Neuron (in vitro differentiated cells): Measurements from ENCODE around the gene ACIN1.

Experiments
- H2AFZ ChIP-seq: one replicate; pipeline ENCODE4 v1.6.1; 2013; ENCODE audit warnings: low read depth, mild to moderate bottlenecking, inconsistent platforms, low read length, moderate library complexity
- H3K27me3 ChIP-seq: one replicate; pipeline ENCODE4 v1.6.1; 2013; ENCODE audit warnings: low read length; ENCODE audit not compliant: insufficient read depth
- H3K36me3 ChIP-seq: one replicate; pipeline ENCODE4 v1.6.1; 2013; ENCODE audit warnings: low read length; ENCODE audit not compliant: insufficient read depth
- H3K4me1 ChIP-seq: one replicate; pipeline ENCODE4 v1.6.1; 2013; ENCODE audit warnings: low read length; ENCODE audit not compliant: insufficient read depth
- H3K4me3 ChIP-seq: 2 replicates; pipeline ENCODE4 v1.5.1; 2013; ENCODE audit warnings: mild to moderate bottlenecking, low read length, moderate library complexity
- H3K9me3 ChIP-seq: one replicate; pipeline ENCODE4 v1.6.1; 2013; ENCODE audit warnings: low read length

Gene ACIN1

GRCh38 chr14:23077962-23078361 is 17.0 kb downstream of the ACIN1 start:
- peaks cover 78% of the 10 kb centered on the region for H3K36me3 ChIP-seq
- H3K4me3 ChIP-seq = no peak overlapping the region
- H2AFZ ChIP-seq = no peak overlapping the region
- H3K4me1 ChIP-seq = no peaks in the 10 kb centered on the region
- H3K27me3 ChIP-seq = no peaks in the 10 kb centered on the region
- H3K9me3 ChIP-seq = no peaks in the 10 kb centered on the region

- H3K9me3 ChIP-seq = no peaks in the 10 kb centered on the region
- H3K4me3 ChIP-seq = no peak overlapping the region
- peaks cover 5% of the 10 kb centered on the region for H3K4me1 ChIP-seq
- H3K36me3 ChIP-seq = peaks cover 81% of the 10 kb centered on the region
- H2AFZ ChIP-seq = no peak overlapping the region
- no peaks in the 10 kb centered on the region for H3K27me3 ChIP-seq
Observed at GRCh38 chr14:23076785-23077408, 18.0 kb downstream of the ACIN1 start.

DNA sequence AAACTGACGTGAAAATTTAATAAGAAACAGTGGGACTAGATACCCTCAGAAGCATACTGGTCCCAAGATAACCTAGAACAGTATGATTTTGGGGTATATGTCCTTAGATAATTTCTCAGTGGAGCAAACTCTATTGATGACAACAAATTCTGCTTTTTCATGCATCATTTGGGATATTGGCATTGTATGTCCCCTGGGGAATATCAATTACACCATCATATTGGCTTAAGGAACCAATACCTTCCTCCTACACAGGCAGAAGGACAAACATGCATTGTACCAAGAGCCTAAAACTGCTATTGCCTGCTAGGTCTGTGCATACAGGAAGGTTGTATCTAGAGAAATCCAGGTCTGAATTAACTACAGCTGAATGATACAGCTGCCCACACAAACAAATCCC is 20.0 kb downstream of the ACIN1 start:
- Histone ChIP-seq H3K36me3 (peaks cover 61% of the 10 kb centered on the region), H3K9me3 (no peaks in the 10 kb centered on the region), H3K4me1 (peaks cover 15% of the 10 kb centered on the region), H2AFZ (no peak overlapping the region), H3K27me3 (no peaks in the 10 kb centered on the region), H3K4me3 (no peak overlapping the region)

DNA sequence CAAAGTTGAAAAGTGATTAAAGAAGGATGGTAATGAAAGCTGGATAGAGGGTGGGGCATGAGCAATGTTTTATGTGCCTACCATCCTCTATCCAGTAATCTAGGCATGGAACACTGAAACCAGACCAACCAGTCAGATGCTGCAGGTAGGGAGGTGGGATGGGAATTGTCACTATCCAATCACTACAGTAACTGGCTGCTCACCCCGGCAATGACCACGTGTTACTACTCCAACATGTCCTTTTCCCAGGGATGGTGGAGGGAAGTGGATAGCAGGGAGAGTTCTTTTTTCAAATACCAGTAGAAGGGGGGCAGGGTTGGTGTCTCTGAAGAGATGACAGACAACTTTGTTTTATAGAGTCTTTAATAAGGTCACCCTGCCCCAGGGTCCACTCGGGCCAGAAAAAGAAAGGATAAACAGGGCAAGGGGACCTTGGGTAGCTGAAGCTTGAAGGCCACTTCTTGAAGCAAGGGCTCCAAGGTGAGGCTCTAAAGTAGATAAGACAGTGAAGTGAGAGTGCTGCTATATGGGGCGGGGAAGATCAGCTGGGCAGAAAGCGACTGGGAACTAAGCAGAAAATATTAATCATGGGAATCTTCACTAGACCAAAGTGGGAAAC is 22.9 kb downstream of the ACIN1 start:
- H3K27me3 ChIP-seq = no peaks in the 10 kb centered on the region
- H3K9me3 ChIP-seq = no peaks in the 10 kb centered on the region
- no peak overlapping the region for H2AFZ ChIP-seq
- H3K4me3 ChIP-seq = peak overlapping the region; percentile 93
- H3K36me3 ChIP-seq = peaks cover 55% of the 10 kb centered on the region
- H3K4me1 ChIP-seq = peaks cover 35% of the 10 kb centered on the region

DNA sequence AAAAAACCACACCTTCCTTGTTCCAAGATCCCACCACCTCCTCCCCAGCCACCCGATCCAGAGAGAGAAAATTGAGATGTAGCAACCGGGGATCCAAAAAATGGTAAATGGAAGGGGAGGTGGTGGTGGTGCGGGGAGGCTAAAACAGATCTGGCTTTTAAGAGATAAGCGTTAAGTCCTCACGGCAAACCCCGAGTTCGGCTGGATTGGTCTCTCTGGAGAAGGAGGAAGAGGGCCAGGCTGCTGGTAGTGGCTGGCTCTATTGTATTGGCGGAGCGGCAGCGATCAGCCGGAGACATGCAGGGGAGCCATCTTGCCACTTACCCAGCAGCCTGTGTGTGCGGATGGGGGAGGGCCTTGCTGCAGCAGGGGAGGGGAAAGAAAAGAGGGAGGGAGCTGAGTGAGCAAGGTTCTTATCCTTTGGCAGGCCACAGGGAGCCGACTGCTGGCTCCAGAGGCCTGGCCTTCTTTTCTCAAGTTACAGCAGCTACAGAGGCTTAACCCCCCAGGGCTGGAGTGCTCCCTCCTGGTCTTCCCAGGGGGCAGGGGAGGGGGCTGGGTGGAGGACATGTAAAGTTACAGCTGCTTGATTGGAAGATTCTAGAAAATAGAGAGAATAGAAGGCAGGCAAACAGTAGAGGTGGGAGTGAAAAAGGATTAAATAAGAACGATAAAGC is 23.6 kb downstream of the ACIN1 start:
- H2AFZ ChIP-seq = no peak overlapping the region
- no peaks in the 10 kb centered on the region for H3K9me3 ChIP-seq
- peaks cover 55% of the 10 kb centered on the region for H3K36me3 ChIP-seq
- H3K27me3 ChIP-seq = no peaks in the 10 kb centered on the region
- H3K4me1 ChIP-seq = peaks cover 35% of the 10 kb centered on the region
- peak overlapping the region; percentile 93 for H3K4me3 ChIP-seq

DNA sequence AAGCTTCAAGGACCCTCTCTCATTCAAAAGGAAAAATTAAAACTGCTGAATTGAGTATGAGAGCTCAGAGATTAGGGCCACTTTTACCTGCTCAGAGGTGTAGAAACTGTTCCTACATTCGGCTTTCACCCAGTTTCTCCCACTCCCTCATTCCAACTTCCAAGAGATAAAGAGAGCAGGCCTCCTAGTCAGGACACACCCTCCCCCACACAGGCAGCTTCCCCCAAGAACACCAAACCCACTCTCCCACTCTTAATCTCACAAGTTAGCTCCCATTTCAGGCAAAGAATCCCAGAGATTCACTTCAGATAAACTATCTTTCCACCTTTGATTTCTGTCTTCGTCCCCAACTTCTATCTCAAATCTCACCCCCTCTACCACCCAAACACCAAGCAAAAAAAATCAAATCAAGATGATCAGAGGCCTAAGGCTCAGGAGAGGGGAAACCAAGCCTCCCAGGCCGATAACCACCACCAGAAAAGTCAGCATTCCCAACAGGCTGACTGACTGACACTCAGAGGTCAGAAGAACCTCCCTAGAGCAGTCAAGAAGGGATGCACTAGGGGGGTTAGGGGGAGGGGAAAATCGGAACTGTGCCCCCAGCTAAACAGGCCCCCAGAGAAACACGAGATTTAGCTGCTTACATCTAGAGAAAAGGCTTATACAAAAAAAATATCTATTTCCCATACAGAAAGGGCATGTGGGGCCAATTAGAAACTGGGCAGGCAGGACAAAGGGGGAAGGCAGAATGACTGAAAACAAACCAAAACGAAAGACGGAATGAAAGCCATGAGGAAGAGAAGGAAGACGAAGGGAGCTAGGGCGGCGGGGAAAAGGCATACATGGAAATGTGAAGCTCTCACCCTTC is 24.4 kb downstream of the ACIN1 start:
- peak overlapping the region; percentile 93 for H3K4me3 ChIP-seq
- no peak overlapping the region for H2AFZ ChIP-seq
- peaks cover 35% of the 10 kb centered on the region for H3K4me1 ChIP-seq
- H3K27me3 ChIP-seq = no peaks in the 10 kb centered on the region
- peaks cover 56% of the 10 kb centered on the region for H3K36me3 ChIP-seq
- no peaks in the 10 kb centered on the region for H3K9me3 ChIP-seq

DNA sequence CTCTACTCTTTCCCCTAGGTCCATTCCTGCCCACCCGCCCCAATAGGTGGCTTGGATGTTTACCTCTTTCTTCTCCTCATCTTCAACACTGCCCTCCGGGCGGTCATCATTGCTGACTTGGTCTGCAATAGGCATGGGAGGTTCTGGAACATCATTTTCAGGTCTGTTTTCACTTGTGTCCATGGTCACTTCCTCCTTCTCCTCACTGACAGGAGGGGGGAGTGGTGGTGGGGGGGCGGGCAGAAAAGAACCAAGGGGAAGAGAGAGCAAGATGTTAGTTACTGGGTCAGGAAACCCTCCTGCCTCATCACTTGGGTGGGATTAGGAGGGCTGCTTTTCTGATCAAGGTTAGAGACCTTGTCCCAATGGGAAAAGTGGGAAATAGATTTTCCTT is 25.5 kb downstream of the ACIN1 start:
- no peaks in the 10 kb centered on the region for H3K27me3 ChIP-seq
- no peaks in the 10 kb centered on the region for H3K9me3 ChIP-seq
- peak overlapping the region; percentile 21 for H3K4me3 ChIP-seq
- peaks cover 55% of the 10 kb centered on the region for H3K36me3 ChIP-seq
- peaks cover 35% of the 10 kb centered on the region for H3K4me1 ChIP-seq
- H2AFZ ChIP-seq = no peak overlapping the region

DNA sequence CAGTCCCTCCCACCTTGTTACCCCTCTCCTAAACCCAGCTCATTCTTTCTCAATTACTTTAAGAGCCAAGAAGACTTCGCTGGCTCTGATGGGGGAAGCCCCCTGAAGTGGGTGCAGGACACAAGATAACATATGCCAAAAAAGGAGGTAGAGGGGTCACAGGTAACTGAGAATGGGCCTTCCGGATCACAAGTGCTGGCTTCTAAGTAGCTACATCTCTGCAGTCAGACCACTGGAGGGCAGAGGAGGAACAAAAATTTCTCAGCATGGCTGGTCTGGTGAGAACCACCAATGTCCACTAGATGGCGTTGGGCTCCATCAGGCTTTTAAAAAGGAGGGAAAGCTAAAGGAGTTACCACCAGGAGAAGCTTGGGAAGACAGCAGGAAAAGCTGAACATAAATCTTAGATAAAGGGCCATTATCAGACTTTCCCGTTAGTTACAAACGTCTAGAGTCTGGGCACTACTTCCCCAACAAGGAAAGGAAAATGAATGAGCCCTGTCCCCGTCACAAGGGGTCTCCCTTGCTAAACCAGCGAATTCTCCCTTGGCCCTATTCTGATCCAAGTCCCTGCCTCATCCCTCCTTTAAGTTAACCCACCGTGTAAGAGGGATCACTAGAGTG is 26.0 kb downstream of the ACIN1 start:
- Histone ChIP-seq H3K36me3 (peaks cover 59% of the 10 kb centered on the region), H2AFZ (no peak overlapping the region), H3K9me3 (no peaks in the 10 kb centered on the region), H3K4me3 (peak overlapping the region; percentile 28), H3K4me1 (peaks cover 35% of the 10 kb centered on the region), H3K27me3 (no peaks in the 10 kb centered on the region)

DNA sequence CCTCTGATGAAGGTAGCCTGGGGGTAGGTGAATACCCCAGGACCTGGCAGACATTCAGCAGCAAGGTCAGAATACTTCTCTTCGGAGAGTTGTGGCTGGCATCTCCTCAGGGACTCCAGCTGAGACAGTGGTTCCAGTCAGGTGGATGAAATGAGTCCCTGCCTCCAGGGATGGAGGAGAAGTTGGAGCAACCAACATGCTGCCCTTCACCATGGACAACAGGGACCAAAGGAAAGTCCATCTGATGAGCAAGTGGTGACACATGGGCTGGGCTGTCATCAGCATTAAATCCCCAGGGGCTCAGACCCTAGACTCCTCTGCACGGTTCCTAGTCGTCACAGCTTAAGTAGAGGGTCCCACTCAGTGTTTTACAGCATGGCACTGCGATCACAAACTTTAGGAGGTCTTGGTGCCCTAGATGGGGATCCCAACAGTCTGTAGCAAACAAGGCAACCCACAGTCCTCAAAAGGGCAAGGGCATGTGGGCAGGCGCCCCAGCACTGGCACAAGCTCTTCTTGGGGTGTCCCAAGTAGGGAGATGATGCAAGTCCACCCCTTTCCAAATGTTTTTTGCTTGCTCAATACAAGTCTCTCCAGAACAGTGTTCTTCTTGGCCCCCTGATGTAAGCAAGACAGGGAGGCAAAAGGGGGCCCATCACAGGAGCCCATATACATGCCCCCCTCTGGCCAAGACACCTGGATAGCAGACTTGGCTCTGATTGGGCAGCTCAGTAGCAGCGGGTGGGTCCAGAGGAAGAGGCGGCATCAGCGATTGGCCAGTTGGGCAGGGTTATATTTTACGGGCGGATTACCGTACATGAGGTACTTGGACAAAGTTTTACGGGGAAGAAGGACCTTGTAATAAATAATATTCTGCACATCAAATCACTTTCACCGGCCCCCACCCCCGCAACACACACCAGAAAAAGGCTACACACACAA is 26.8 kb downstream of the ACIN1 start:
- Histone ChIP-seq H3K27me3 (no peaks in the 10 kb centered on the region), H2AFZ (no peak overlapping the region), H3K36me3 (peaks cover 67% of the 10 kb centered on the region), H3K4me1 (peaks cover 35% of the 10 kb centered on the region), H3K9me3 (no peaks in the 10 kb centered on the region), H3K4me3 (peak overlapping the region; percentile 28)

DNA sequence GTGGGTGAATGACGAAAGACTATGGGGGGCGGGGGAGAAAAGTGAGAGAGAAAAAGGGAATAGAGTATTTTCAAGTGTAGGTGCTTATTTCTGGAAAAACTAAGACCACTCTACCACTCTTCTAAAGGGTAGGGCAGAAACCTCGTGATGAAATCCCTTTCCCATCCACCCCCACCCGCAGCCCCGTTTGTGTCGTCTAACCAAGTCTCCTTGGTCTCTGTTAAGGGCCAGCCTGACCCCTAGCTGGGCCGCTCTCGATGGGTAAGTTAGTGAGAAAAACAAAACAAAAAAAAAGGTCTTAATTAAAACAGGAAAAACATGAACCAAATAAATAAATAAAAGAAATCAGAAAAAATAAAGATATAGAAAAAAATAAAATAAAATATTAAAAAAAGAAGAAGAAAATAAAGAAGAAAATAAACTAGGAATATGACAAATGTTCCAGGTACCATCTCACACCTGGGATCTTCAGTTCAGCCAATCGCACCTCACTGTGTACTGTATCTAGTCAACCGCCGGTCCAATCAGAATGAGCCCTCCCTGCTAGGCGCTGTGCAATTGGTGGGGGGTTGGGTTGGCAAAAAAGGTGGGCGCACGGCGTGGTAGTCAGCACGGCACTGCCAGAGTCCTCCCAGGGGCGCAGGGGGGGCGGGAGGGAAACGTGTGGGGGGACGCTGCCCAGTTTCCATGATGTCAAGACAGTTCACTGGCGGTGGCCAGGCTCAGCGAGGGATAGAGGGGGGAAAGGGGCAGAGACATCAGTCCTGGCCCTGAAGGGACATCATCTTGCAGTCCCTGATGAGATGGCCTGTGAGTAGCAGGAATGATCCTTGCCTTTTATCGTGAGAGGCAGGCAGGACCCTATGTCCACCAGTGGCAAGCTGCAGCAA is 27.8 kb downstream of the ACIN1 start:
- Histone ChIP-seq H3K9me3 (no peaks in the 10 kb centered on the region), H3K36me3 (peaks cover 69% of the 10 kb centered on the region), H3K27me3 (no peaks in the 10 kb centered on the region), H3K4me3 (no peak overlapping the region), H3K4me1 (peaks cover 32% of the 10 kb centered on the region), H2AFZ (no peak overlapping the region)

DNA sequence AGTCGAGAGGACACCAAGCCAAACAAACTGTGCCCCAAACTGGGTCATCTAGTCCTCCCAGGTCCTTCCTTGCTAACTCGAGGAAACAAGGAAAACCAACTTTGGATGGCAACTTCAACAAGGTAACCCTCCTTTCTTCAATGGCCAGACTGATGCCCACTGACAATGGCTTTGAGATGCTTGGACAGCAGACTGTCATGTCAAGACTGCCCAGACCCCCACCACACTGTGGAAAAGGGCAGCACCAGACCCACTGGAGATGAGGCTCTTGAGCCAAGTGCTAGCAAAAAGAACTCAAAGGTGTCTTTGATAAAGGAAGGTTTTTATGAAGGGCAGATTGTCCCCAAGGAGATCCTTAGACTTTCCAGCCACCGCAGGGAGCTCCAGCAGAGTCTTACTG is 28.6 kb downstream of the ACIN1 start:
- H3K36me3 ChIP-seq = peaks cover 74% of the 10 kb centered on the region
- no peak overlapping the region for H3K4me3 ChIP-seq
- H3K27me3 ChIP-seq = no peaks in the 10 kb centered on the region

More for the DNA sequence above, 28.6 kb downstream of the ACIN1 start:
- Histone ChIP-seq H3K9me3 (no peaks in the 10 kb centered on the region), H3K4me1 (peaks cover 26% of the 10 kb centered on the region), H2AFZ (no peak overlapping the region)
